Glomerular visceral epithelial cell (primary cell): ENCODE measurements around the gene ANO2.

Source experiments
- DNase-seq: peaks from one replicate; pipeline ENCODE4 v3.0.0-alpha.2; 2016; ENCODE audit errors: extremely low spot score

ANO2 gene

DNA sequence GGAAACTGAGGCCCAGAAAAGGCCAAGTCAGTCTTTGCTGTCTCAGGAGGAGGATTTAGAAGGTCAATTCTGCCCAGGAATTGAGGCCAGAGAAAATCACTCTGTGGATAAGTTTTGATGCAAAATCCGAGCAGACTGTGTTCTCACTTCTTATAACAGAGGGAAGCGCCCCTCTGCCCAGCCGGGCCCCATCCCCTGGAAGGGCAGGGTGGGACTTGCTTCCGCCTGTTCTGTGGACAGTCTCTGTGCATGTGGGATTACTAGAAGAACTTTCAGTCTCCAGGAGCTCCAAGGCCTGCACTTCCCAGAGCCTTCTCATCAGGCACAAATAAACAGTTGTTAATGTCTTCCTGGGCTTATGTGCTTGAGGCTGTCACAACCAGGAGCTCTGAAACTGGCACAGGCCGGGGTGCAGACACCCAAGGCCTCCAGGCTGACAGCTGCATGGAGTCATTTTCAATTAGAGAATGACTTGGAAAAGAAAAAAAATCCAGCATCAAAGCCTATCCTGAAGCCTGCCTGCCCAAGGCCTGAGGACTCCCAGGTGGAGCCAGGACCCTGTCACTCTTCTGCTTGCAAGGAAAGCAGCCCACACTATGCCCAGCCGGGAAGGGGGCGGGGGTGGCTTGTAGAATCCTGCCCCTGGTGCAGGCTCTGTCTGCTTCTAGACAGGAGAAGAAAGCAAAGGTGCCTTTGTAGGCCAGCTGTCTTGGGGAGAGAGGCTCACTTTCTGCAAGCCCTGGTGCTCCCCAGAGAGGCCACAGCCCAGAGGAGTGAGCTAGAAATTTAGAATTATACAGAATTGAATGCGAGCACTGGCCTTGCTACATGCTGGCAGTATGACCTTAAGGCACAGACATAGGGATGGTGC lies 428.5 kb downstream of the ANO2 start:
- no peak for DNase-seq

DNA sequence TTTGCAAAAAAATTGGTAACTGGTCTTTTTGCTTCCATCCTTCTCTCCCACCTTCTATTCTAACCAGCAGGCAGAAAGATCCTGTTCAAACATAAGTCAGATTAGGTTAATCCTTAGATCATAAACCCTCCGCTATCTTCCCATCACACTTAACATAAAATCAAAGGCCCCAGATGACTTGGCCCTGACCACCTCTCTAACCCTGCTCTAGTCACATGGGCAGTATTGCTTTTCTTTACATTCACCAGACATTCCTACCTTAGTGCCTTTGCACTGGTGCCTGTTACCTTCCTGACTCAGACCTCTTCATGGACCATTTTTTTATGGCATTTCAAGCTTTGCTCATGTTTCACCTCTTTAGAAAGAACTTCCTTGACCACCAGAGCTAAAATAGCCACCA lies 429.6 kb downstream of the ANO2 start:
- no peak for DNase-seq

DNA sequence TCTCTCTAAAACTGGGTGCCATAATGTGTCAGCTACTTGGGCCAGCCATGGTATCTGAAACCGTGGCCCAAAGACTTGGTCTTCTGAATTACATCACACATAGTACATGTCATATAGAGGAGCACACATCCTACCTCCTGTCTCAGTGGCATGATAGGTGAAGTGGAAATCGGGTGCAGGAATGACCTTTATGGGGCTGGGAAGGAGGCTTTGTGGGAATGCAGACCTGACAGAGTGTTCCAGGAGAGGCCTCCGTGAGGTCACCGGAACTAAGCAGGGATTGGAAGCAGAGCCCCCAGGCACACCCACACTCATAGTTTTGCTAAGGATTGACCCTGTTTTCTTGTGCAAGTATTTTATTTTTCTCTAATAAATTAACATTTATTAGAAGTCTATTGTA lies 430.5 kb downstream of the ANO2 start:
- no peak for DNase-seq

DNA sequence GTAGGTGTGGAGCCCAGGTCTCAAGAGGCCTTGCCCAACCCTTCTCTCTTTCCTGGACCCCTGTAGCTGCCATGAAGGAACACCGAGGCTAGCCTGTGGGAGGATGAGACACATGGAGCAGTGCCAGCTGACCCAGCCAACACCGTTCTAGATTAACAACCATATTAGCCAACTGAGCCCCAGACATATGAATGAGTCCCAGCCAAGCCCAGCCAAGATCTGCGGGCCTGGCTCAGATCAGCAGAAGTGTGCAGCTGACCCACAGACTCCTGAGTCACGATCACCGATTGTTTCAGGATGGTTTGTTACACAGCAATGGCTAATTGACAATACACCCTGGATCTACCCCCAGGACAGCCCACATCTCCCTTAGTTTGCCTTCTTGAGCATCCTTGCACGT lies 431.0 kb downstream of the ANO2 start:
- DNase-seq, result no peak

DNA sequence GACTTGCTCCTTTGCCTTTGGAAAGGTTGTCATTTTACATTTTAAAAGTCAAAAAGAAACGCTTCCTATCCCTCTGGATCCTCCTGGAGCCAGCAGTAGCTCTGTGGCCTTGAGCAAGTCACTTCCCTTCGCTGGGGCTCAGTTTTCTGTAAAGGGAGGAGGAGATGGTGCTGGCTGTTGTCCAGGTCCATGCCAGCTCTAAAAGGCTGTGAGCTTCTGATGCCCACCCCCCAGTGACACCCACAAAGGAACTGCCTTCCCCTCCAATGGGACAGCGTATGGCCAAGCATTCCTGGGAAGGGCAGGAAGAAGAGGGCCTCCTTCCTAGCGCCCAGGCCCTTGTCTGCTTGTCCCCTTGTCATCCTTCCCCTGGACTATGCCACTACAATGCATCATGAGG lies 431.7 kb downstream of the ANO2 start:
- DNase-seq, result no peak
